Smooth muscle cell (in vitro differentiated cells): Measurements from ENCODE around the gene EGFR. TPM values are rescaled to one million over a fixed set of nuclear protein-coding genes. Genes with fewer than 3 reads are reported as not detected.

Experiments used
- DNase-seq: peaks from one replicate; lab custom pipeline; 2025; ENCODE audit not compliant: unreplicated experiment; lab: John Stamatoyannopoulos, UW
- H2AFZ ChIP-seq: fragments of 200-600 bp; sonication (generic); 2 replicates; pipeline ENCODE4 v1.6.0; 2016; ENCODE audit warnings: antibody characterized with exemption, low read depth, mild to moderate bottlenecking
- H3F3A ChIP-seq: fragments of 200-600 bp; sonication (generic); 2 replicates; pipeline ENCODE4 v1.6.0; 2017; ENCODE audit warnings: antibody characterized with exemption, low read depth
- H3K27ac ChIP-seq: fragments of 200-600 bp; sonication (generic); 2 replicates; pipeline ENCODE4 v1.5.1; 2016; ENCODE audit warnings: low read depth, mild to moderate bottlenecking
- H3K27me3 ChIP-seq: fragments of 200-600 bp; sonication (generic); 2 replicates; pipeline ENCODE4 v1.6.1; 2016; ENCODE audit warnings: low read depth, mild to moderate bottlenecking
- H3K36me3 ChIP-seq: fragments of 200-600 bp; sonication (generic); 2 replicates; pipeline ENCODE4 v1.5.1; 2016; ENCODE audit warnings: low read depth
- H3K4me1 ChIP-seq: fragments of 200-600 bp; sonication (generic); 2 replicates; pipeline ENCODE4 v1.5.1; 2016; ENCODE audit warnings: low read depth
- H3K4me2 ChIP-seq: fragments of 200-600 bp; sonication (generic); 2 replicates; pipeline ENCODE4 v1.6.0; 2016; ENCODE audit warnings: mild to moderate bottlenecking
- H3K4me3 ChIP-seq: fragments of 200-600 bp; sonication (generic); 2 replicates; pipeline ENCODE4 v1.5.1; 2016; ENCODE audit warnings: mild to moderate bottlenecking
- H3K79me2 ChIP-seq: fragments of 200-600 bp; sonication (generic); 2 replicates; pipeline ENCODE4 v1.6.0; 2016; ENCODE audit warnings: low read depth, mild to moderate bottlenecking
- H3K9ac ChIP-seq: fragments of 200-600 bp; sonication (generic); 2 replicates; pipeline ENCODE4 v1.6.0; 2016; ENCODE audit warnings: low read depth
- H3K9me3 ChIP-seq: fragments of 200-600 bp; sonication (generic); replicated peaks from 2 replicates; pipeline ENCODE4 v1.5.1; 2016; ENCODE audit warnings: low read depth
- H4K20me1 ChIP-seq: fragments of 200-600 bp; sonication (generic); 2 replicates; pipeline ENCODE4 v1.6.0; 2016; ENCODE audit warnings: low read depth
- WGBS: methylation state at CpG from one replicate; pipeline ENCODE4 v1.1.7; 2016; ENCODE audit warnings: low lambda C conversion rate; 5-methylcytosine and 5-hydroxymethylcytosine counted together
- polyA plus RNA-seq: library from polyadenylated mRNA; unstranded; fragments of >200 nt; fragmentation: Nextera tagmentation; extraction: Ambion mirVana; gene quantifications from 2 replicates; pipeline ENCODE4 v1.2.1, GENCODE V29; 2016
- total RNA-seq: library from RNA; depleted of rRNA; stranded (reverse); fragments of >200 nt; gene quantifications from 2 replicates; pipeline ENCODE4 v1.2.3, GENCODE V29; 2014
- TF ChIP-seq, protein P1 (sequence below): fragments of 200-600 bp; sonication (generic); IDR thresholded peaks from 2 replicates; pipeline ENCODE4 v1.5.1; 2017; ENCODE audit warnings: borderline replicate concordance, mild to moderate bottlenecking, antibody characterized with exemption; ENCODE audit not compliant: insufficient read depth, poor library complexity, severe bottlenecking

Gene EGFR
- total and polyA plus RNA-seq, 2 experiments from 2014 or later = 9.0 to 31.1 TPM

DNA sequence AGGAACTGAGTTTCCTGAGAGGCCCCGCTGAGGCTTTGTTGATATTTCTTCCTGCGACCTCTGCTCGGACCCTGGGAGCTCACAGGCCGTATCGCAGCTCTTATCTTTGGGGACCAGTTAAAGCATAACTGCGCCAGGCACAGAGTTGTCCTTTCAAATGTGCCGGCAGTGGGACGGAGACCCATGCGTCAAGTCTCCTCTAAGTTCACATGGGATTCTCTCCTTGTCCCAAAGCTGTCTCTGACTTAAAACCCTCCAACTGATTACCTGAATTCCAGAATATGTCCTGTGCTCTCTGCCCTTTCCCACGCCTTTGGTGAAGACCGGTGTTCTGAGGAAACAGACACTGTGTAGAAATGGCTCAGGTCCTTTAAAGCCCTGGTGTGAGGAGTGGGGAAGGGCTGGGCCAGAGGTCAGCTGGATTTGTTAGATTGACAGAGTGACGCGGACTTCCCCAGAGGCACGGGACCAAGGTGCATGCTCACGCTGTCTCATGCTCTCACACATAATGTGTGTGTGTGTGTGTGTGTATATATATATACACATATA lies 169.8 kb downstream of the EGFR start:
- Histone ChIP-seq H4K20me1 (no peaks in the 10 kb centered on the region), H3K4me1 (peaks cover 12% of the 10 kb centered on the region), H3K27me3 (no peaks in the 10 kb centered on the region), H3K36me3 (no peaks in the 10 kb centered on the region), H3K4me2 (peak overlapping the region; percentile 41), H3K79me2 (no peaks in the 10 kb centered on the region), H2AFZ (no peak overlapping the region), H3K4me3 (peak overlapping the region; percentile 30), H3K9me3 (no peaks in the 10 kb centered on the region), H3K9ac (no peak overlapping the region), H3K27ac (no peak overlapping the region), H3F3A (peaks cover 8% of the 10 kb centered on the region)
- TF ChIP-seq, protein P1, sequence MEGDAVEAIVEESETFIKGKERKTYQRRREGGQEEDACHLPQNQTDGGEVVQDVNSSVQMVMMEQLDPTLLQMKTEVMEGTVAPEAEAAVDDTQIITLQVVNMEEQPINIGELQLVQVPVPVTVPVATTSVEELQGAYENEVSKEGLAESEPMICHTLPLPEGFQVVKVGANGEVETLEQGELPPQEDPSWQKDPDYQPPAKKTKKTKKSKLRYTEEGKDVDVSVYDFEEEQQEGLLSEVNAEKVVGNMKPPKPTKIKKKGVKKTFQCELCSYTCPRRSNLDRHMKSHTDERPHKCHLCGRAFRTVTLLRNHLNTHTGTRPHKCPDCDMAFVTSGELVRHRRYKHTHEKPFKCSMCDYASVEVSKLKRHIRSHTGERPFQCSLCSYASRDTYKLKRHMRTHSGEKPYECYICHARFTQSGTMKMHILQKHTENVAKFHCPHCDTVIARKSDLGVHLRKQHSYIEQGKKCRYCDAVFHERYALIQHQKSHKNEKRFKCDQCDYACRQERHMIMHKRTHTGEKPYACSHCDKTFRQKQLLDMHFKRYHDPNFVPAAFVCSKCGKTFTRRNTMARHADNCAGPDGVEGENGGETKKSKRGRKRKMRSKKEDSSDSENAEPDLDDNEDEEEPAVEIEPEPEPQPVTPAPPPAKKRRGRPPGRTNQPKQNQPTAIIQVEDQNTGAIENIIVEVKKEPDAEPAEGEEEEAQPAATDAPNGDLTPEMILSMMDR = no peak
- DNase-seq = no peak
- WGBS = 71% methylated on average over 15 of the region's 15 CpGs

DNA sequence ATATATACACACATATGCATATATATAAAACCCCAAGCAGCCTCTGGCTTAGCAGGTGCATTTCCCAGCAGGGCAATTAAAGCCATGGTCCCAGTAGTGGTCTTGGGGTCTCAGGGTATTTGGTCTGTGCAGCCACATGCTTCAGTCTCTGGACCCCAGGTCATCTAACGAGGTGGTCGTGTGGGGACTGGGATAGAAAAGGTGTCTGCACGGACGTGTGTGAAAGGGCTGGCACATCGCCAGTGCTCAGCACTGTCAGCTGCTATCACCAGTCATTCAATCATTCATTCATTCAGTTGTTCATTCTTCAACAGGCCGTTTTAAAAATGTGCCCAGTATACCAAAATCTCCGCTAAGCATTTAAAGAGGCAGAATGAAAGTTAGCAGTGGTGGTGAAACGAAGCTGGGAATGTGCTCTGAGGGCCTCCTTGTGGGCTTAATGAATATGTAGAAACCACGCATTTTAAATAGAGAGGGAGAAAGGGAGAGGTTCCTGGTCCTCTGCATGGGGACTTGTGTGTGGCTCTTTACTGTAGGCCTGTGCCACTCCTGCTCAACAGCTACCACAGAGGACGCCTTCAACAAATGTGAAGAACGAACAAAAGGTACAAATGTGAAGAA lies 170.4 kb downstream of the EGFR start:
- peak overlapping the region; percentile 2 for H3K4me2 ChIP-seq
- no peaks in the 10 kb centered on the region for H4K20me1 ChIP-seq
- TF ChIP-seq, protein P1 = no peak
- 78% methylated on average over 11 of the region's 11 CpGs for WGBS
- no peaks in the 10 kb centered on the region for H3K36me3 ChIP-seq
- no peaks in the 10 kb centered on the region for H3K27me3 ChIP-seq
- H3K9ac ChIP-seq = no peak overlapping the region
- H2AFZ ChIP-seq = no peak overlapping the region
- H3K27ac ChIP-seq = no peak overlapping the region
- H3K4me1 ChIP-seq = peaks cover 12% of the 10 kb centered on the region
- no peak overlapping the region for H3K4me3 ChIP-seq
- no peak for DNase-seq
- H3F3A ChIP-seq = peaks cover 8% of the 10 kb centered on the region
- no peaks in the 10 kb centered on the region for H3K9me3 ChIP-seq
- no peaks in the 10 kb centered on the region for H3K79me2 ChIP-seq

DNA sequence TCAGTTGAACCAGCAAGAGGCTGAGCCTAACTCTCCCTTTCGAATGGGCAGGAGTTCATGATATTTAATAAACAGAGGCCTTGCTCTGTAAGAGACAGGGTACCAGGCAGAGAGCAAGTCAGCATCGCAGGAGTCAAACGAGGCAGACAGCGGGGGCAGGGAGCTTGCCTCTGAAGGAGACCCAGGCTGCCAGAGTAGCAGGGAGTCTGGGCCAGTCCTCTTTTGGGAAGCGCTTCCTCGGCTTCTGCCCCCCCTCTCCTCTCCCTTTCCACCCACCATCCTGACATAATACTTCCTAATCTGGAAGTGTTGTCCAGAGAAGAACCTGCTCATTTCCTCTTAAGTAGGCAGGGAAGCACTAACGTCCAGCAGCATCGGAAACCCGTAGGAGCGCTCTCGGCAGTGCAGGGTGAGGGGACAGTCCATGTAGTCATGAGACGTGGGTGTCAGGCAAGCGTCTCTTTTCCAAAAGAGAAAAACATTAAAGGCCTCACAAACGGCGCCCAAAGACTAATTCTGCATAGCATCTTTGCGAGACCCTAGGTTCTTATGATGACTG lies 171.1 kb downstream of the EGFR start:
- DNase-seq = no peak
- Histone ChIP-seq H3K4me2 (peak overlapping the region; percentile 2), H4K20me1 (no peaks in the 10 kb centered on the region), H2AFZ (no peak overlapping the region), H3K9me3 (no peaks in the 10 kb centered on the region), H3F3A (peaks cover 8% of the 10 kb centered on the region), H3K27me3 (no peaks in the 10 kb centered on the region), H3K4me1 (peaks cover 12% of the 10 kb centered on the region), H3K4me3 (no peak overlapping the region), H3K27ac (no peak overlapping the region), H3K79me2 (no peaks in the 10 kb centered on the region), H3K9ac (no peak overlapping the region), H3K36me3 (no peaks in the 10 kb centered on the region)
- 57% methylated on average over 16 of the region's 16 CpGs for WGBS
- TF ChIP-seq, protein P1 = no peak
